ENCODE measurements around the gene ATP6V1C2.

DNA sequence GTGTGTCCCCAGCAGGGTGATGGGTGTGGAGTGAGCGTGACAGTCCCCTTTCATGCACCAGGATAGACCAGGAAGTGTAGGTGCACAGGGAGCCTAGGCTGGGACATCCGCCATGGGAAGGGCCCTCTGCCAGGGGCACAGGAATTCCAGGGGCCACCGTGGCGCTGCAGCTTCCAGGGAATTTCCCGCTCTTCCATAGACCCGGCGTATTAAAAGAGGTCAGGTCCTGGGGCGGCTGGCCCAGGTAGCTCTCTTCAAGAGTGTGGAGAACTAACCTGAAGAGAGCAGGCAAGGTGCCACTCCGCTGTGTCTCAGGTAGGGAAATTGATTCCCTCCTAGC lies 42.0 kb downstream of the ATP6V1C2 start:
- TF ChIP-seq CTCF (IDR thresholded peaks at IDR 0.05): no peak
- no peak for TF ChIP-seq POLR2A (IDR thresholded peaks at IDR 0.05)

Data from body of pancreas (tissue), 4 donors.